ENCODE data around the gene HLA-DRB5. TPM values are rescaled to one million over a fixed set of nuclear protein-coding genes. Genes with fewer than 3 reads are reported as not detected.

The HLA-DRB5 gene
- total RNA-seq (2014; rRNA removed; shearing (Covaris generic)) = 40.7 and 40.9 TPM in 2 replicates

GRCh38 chr6:32529697-32530430 lies at the start of gene HLA-DRB5:
HLA-DRB5 (minus strand) TSS chr6:32530287; CDS start chr6:32530224, 63 bp downstream.

Small RNAs within 50 kb of the gene (small RNA-seq; reads per million reads assigned to genes)
- gene RNU1-61P = not detected

Other genes with a start within 250 kb of the HLA-DRB5 start
- 0.08 TPM in 1 of 2 replicates, not detected in the other for gene TSBP1, start 158.4 kb downstream of the HLA-DRB5 start, total RNA-seq (2014; rRNA removed; shearing (Covaris generic))
- gene BTNL2, start 123.1 kb downstream of the HLA-DRB5 start, total RNA-seq (2014; rRNA removed; shearing (Covaris generic)) = not detected in 2 replicates
- gene HLA-DRA, start 90.4 kb downstream of the HLA-DRB5 start, total RNA-seq (2014; rRNA removed; shearing (Covaris generic)) = 285 and 293 TPM in 2 replicates
- gene HLA-DRB1, start 59.6 kb upstream of the HLA-DRB5 start, total RNA-seq (2014; rRNA removed; shearing (Covaris generic)) = 67.3 and 68.2 TPM in 2 replicates
- 1.9 and 2.0 TPM in 2 replicates for gene HLA-DQA1, start 107.1 kb upstream of the HLA-DRB5 start, total RNA-seq (2014; rRNA removed; shearing (Covaris generic))
- 3.1 and 8.3 TPM in 2 replicates for gene HLA-DQB1, start 136.4 kb upstream of the HLA-DRB5 start, total RNA-seq (2014; rRNA removed; shearing (Covaris generic))
- 3.1 and 3.8 TPM in 2 replicates for gene HLA-DQA2, start 211.1 kb upstream of the HLA-DRB5 start, total RNA-seq (2014; rRNA removed; shearing (Covaris generic))
- 0.19 TPM in 1 of 2 replicates, not detected in the other for gene HLA-DQB2, start 233.2 kb upstream of the HLA-DRB5 start, total RNA-seq (2014; rRNA removed; shearing (Covaris generic))